HG03066 (cell line): Measurements from ENCODE around the gene ARL4D.
"Not testable (repeated sequence)": the region's sequence is repeated elsewhere in the genome, so short reads cannot be mapped to it uniquely, and the experiment has no call there.

Experiments used
- ATAC-seq: cut with Tn5 transposase; IDR thresholded peaks from one replicate; pipeline ENCODE4 v1.9.1; 2021; ENCODE audit warnings: low read depth; ENCODE audit not compliant: unreplicated experiment

Gene ARL4D

GRCh38 chr17:43368740-43369506 is 29.9 kb upstream of the ARL4D start:
- no peak for ATAC-seq

GRCh38 chr17:43369986-43370385 is 28.8 kb upstream of the ARL4D start:
- no peak for ATAC-seq

- no peak for ATAC-seq
Observed at GRCh38 chr17:43371227-43371821, 27.5 kb upstream of the ARL4D start.

- ATAC-seq, result no peak
Observed at GRCh38 chr17:43372273-43372911, 26.4 kb upstream of the ARL4D start.

GRCh38 chr17:43373356-43373755 is 25.4 kb upstream of the ARL4D start:
- ATAC-seq, result no peak

- not testable (repeated sequence) for ATAC-seq
Observed at GRCh38 chr17:43375915-43376314, 22.9 kb upstream of the ARL4D start.

- ATAC-seq, result no peak
Observed at GRCh38 chr17:43377056-43377810, 21.6 kb upstream of the ARL4D start.

GRCh38 chr17:43378766-43379165 is 20.0 kb upstream of the ARL4D start:
- no peak for ATAC-seq

GRCh38 chr17:43380307-43380706 is 18.5 kb upstream of the ARL4D start:
- no peak for ATAC-seq

GRCh38 chr17:43381204-43381603 is 17.6 kb upstream of the ARL4D start:
- ATAC-seq, result no peak

GRCh38 chr17:43381621-43382020 is 17.2 kb upstream of the ARL4D start:
- ATAC-seq, result no peak

GRCh38 chr17:43382776-43383175 is 16.0 kb upstream of the ARL4D start:
- ATAC-seq, result no peak

GRCh38 chr17:43383372-43383771 is 15.4 kb upstream of the ARL4D start:
- ATAC-seq, result no peak

- no peak for ATAC-seq
Observed at GRCh38 chr17:43383826-43384475, 14.8 kb upstream of the ARL4D start.

- no peak for ATAC-seq
Observed at GRCh38 chr17:43384476-43384862, 14.3 kb upstream of the ARL4D start.

- ATAC-seq, result no peak
Observed at GRCh38 chr17:43385046-43385831, 13.6 kb upstream of the ARL4D start.

GRCh38 chr17:43388359-43389045 is 10.3 kb upstream of the ARL4D start:
- peak; percentile 62 for ATAC-seq

GRCh38 chr17:43389046-43389947 is 9.5 kb upstream of the ARL4D start:
- ATAC-seq, result no peak
